PC-3 (cell line): Measurements from ENCODE around the gene ZBTB40. TPM values are rescaled to one million over a fixed set of nuclear protein-coding genes. Genes with fewer than 3 reads are reported as not detected.

ENCODE experiments used
- ATAC-seq: fragments of 200-7000 bp; cut with Tn5 transposase; 2 replicates; pipeline ENCODE4 v1.9.1; 2020; ENCODE audit warnings: mild to moderate bottlenecking, moderate library complexity
- BruUV-seq: library from RNA; stranded (reverse); fragments of 400-500 nt; replicated peaks from 2 replicates; lab custom pipeline; 2021; lab: Mats Ljungman, UMichigan
- CTCF ChIA-PET: fragments of 300-600 bp; sonication (Branson Sonifier 250); formaldehyde crosslinking; loops from one replicate; lab custom pipeline; 2022; ENCODE audit warnings: antibody characterized with exemption; lab: Charles Lee
- POLR2A ChIA-PET: fragments of 300-600 bp; sonication (Branson Sonifier 250); formaldehyde crosslinking; loops from one replicate; lab custom pipeline; 2022; ENCODE audit warnings: antibody characterized with exemption; ENCODE audit not compliant: unreplicated experiment; lab: Charles Lee
- DNase-seq: peaks from one replicate; pipeline ENCODE4 v3.0.0-alpha.2; 2015
- H2AFZ ChIP-seq: fragments of 300-600 bp; sonication (generic); 2 replicates; pipeline ENCODE4 v1.6.0; 2016; ENCODE audit warnings: antibody characterized with exemption, low read length
- H3F3A ChIP-seq: fragments of 300-600 bp; sonication (generic); one replicate; pipeline ENCODE4 v1.6.0; 2017; ENCODE audit warnings: antibody characterized with exemption, low read length, control low read depth, mild to moderate bottlenecking; ENCODE audit not compliant: unreplicated experiment
- H3K27ac ChIP-seq: fragments of 300-600 bp; sonication (generic); 2 replicates; pipeline ENCODE4 v1.5.1; 2016; ENCODE audit warnings: mild to moderate bottlenecking, low read length
- H3K27me3 ChIP-seq: fragments of 300-600 bp; sonication (generic); 2 replicates; pipeline ENCODE4 v1.6.1; 2016; ENCODE audit warnings: low read length, mixed read lengths
- H3K36me3 ChIP-seq: fragments of 300-600 bp; sonication (generic); 2 replicates; pipeline ENCODE4 v1.6.1; 2016; ENCODE audit warnings: low read depth, mixed run types, low read length, mixed read lengths
- H3K4me1 ChIP-seq: fragments of 300-600 bp; sonication (generic); 2 replicates; pipeline ENCODE4 v1.5.1; 2016; ENCODE audit warnings: low read length; ENCODE audit not compliant: insufficient read depth
- H3K4me2 ChIP-seq: fragments of 300-600 bp; sonication (generic); 2 replicates; pipeline ENCODE4 v1.6.0; 2016; ENCODE audit warnings: low read length
- H3K4me3 ChIP-seq: fragments of 300-600 bp; sonication (generic); 2 replicates; pipeline ENCODE4 v1.5.1; 2016; ENCODE audit warnings: mild to moderate bottlenecking, low read length, mixed read lengths
- H3K79me2 ChIP-seq: fragments of 300-600 bp; sonication (generic); 2 replicates; pipeline ENCODE4 v1.6.1; 2017; ENCODE audit warnings: low read length, mixed read lengths
- H3K9ac ChIP-seq: fragments of 300-600 bp; sonication (generic); 2 replicates; pipeline ENCODE4 v1.6.0; 2016; ENCODE audit warnings: mild to moderate bottlenecking, low read length
- H3K9me2 ChIP-seq: fragments of 300-600 bp; sonication (generic); replicated peaks from 2 replicates; pipeline ENCODE4 v1.6.1; 2016; ENCODE audit warnings: mixed run types, low read length, mixed read lengths
- H3K9me3 ChIP-seq: fragments of 300-600 bp; sonication (generic); 2 replicates; pipeline ENCODE4 v1.6.1; 2016; ENCODE audit warnings: low read length, mixed read lengths
- H4K20me1 ChIP-seq: fragments of 300-600 bp; sonication (generic); 2 replicates; pipeline ENCODE4 v1.6.1; 2016; ENCODE audit warnings: low read length, mixed read lengths
- EZH2 ChIP-seq: fragments of 300-600 bp; sonication (generic); IDR thresholded peaks from one replicate; pipeline ENCODE4 v1.6.1; 2017; ENCODE audit warnings: antibody characterized with exemption, mild to moderate bottlenecking, low read length; ENCODE audit not compliant: unreplicated experiment
- EZH2phosphoT487 ChIP-seq: fragments of 300-600 bp; sonication (generic); IDR thresholded peaks from 2 replicates; pipeline ENCODE4 v1.6.1; 2018; ENCODE audit warnings: mild to moderate bottlenecking, antibody characterized with exemption, low read length, borderline replicate concordance
- intact Hi-C: fragments of 100-400 bp; cut with micrococcal nuclease; formaldehyde crosslinking; loops from 2 replicates; pipeline ENCODE4 v1.9.0; 2023
- total RNA-seq: library from RNA; depleted of rRNA; stranded (reverse); fragments of >200 nt; gene quantifications from 2 replicates; pipeline ENCODE4 v1.2.3, GENCODE V29; 2014
- TF ChIP-seq, protein P1 (sequence below): fragments of 300-600 bp; sonication (generic); conservative IDR thresholded peaks from 2 replicates; pipeline ENCODE4 v1.5.1; 2017; ENCODE audit warnings: antibody characterized with exemption, low read depth, mild to moderate bottlenecking, low read length

Gene ZBTB40
- total RNA-seq, 1 experiment from 2014 or later, result 20.2 TPM

GRCh38 chr1:22547186-22547817 is 95.7 kb downstream of the ZBTB40 start:
- ATAC-seq (no peak), DNase-seq (no peak)
- ChIA-PET CTCF (no interaction called here), POLR2A (no interaction called here)
- Histone ChIP-seq H3K27ac (no peak overlapping the region), H3K79me2 (no peaks in the 10 kb centered on the region), H3F3A (no peaks in the 10 kb centered on the region), H3K4me1 (no peaks in the 10 kb centered on the region), H3K9me2 (no peaks in the 10 kb centered on the region), H3K4me2 (no peak overlapping the region), H2AFZ (no peak overlapping the region), H3K9ac (no peak overlapping the region), H3K4me3 (no peak overlapping the region), H3K27me3 (peaks cover 19% of the 10 kb centered on the region), H3K9me3 (no peaks in the 10 kb centered on the region), H3K36me3 (no peaks in the 10 kb centered on the region), H4K20me1 (no peaks in the 10 kb centered on the region)
- intact Hi-C loops, result no loop called here
- no TSS peak for BruUV-seq
- TF ChIP-seq, protein P1, sequence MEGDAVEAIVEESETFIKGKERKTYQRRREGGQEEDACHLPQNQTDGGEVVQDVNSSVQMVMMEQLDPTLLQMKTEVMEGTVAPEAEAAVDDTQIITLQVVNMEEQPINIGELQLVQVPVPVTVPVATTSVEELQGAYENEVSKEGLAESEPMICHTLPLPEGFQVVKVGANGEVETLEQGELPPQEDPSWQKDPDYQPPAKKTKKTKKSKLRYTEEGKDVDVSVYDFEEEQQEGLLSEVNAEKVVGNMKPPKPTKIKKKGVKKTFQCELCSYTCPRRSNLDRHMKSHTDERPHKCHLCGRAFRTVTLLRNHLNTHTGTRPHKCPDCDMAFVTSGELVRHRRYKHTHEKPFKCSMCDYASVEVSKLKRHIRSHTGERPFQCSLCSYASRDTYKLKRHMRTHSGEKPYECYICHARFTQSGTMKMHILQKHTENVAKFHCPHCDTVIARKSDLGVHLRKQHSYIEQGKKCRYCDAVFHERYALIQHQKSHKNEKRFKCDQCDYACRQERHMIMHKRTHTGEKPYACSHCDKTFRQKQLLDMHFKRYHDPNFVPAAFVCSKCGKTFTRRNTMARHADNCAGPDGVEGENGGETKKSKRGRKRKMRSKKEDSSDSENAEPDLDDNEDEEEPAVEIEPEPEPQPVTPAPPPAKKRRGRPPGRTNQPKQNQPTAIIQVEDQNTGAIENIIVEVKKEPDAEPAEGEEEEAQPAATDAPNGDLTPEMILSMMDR, result no peak
- TF ChIP-seq EZH2phosphoT487, result no peak
- TF ChIP-seq EZH2, result no peak

- CTCF ChIA-PET, result no interaction called here
- H3K4me1 ChIP-seq, result no peaks in the 10 kb centered on the region
Measured at GRCh38 chr1:22547818-22548462, 96.3 kb downstream of the ZBTB40 start.

More at GRCh38 chr1:22547818-22548462, 96.3 kb downstream of the ZBTB40 start:
- no TSS peak for BruUV-seq
- DNase-seq (no peak), ATAC-seq (no peak)
- Histone ChIP-seq H3K4me3 (no peak overlapping the region), H3K27me3 (peaks cover 23% of the 10 kb centered on the region), H3K9me2 (no peaks in the 10 kb centered on the region), H4K20me1 (no peaks in the 10 kb centered on the region), H3K4me2 (no peak overlapping the region), H3K79me2 (no peaks in the 10 kb centered on the region), H3K9ac (no peak overlapping the region), H3K36me3 (no peaks in the 10 kb centered on the region), H3F3A (no peaks in the 10 kb centered on the region), H3K9me3 (no peaks in the 10 kb centered on the region), H3K27ac (no peak overlapping the region), H2AFZ (no peak overlapping the region)
- TF ChIP-seq, protein P1, result no peak
- TF ChIP-seq EZH2phosphoT487 (no peak), EZH2 (no peak)
- POLR2A ChIA-PET, result no interaction called here
- intact Hi-C loops, result no loop called here
